ENCODE data around the gene NID2.

The NID2 gene

DNA sequence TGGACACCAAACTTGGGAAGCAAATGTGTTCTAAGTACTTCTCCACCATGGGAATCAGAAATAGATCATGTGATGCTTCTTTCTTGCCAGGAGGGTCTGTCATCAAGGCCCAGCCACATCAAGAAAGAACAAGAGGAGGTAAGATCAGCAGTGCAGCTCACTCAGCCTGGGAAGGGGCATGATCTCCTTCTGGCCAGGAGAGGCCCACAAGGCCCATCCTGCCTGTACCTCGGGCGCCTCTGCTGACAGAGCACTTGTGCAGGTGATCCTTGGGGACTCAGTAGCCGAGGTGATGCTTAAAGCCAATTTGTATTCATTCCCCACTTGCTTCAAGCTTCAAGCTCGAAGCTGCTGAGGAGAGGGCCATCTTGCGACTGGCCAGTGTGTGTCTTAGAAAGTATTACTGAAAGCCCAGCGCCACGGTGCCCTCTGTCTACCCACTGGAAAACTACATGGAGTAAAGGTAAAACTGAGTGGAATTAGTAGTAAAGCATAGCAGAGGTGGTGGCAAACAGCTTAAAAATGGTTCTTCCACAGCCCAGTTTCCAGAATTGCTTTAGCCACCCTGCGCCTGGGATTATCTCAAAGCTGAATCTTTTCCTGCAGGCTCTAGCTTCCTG lies 53.3 kb downstream of the NID2 start:
- no peak for TF ChIP-seq SUZ12 (IDR thresholded peaks at IDR 0.05; ENCODE audit: extremely low read depth, insufficient read depth, insufficient read length)
- TF ChIP-seq YY1 (IDR thresholded peaks at IDR 0.05; ENCODE audit: insufficient read depth, insufficient read length), result no peak
- no peak for TF ChIP-seq ZNF274 (IDR thresholded peaks at IDR 0.05; ENCODE audit: low read depth, low read length)
- no peak overlapping the region for H3K9ac ChIP-seq (ENCODE audit: insufficient read length, low read depth)
- peaks cover 7% of the 10 kb centered on the region for H3K4me1 ChIP-seq (ENCODE audit: insufficient read depth, insufficient read length)
- H3K36me3 ChIP-seq (ENCODE audit: insufficient read depth, insufficient read length, low read length), result peaks cover 19% of the 10 kb centered on the region
- DNase-seq (ENCODE audit: low read depth, low spot score), result no peak
- H3K9me3 ChIP-seq (ENCODE audit: insufficient read depth, low read length), result no peaks in the 10 kb centered on the region
- H3K27me3 ChIP-seq (ENCODE audit: insufficient read depth, insufficient read length), result no peaks in the 10 kb centered on the region
- H3K4me3 ChIP-seq (ENCODE audit: insufficient read length, low read depth), result no peak overlapping the region

DNA sequence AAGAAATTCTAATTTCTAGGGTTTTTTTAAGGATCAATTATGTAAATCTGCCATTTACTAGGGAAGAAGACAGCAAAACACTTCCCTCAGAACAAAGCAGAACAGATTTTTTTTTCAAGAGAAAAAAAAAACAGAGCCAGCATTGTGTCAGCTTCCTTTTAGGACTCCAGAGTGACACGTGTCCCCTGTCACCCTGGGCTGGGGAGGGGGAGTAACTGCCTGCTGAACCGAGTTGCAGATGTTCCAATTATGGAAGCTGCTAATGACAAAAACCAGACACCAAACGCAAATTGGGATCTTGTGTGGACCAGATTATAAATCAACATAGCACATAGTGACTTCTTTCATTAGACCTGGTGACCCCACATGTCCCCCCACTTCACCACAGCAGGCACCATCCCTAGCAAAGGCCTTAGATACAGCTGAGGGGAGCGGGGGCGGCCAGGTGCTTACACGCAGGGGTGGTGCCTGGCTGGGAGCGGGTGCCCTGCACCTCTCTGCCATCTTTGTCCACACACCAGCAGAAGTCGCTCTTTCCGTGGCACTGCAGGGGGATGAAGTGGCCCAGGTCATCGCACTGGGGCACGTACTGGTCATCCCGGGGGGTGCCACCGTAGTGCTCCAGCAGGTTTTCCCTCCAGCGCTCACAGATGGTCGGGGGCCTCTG lies 54.1 kb downstream of the NID2 start:
- Histone ChIP-seq H3K27me3 (ENCODE audit: insufficient read depth, insufficient read length) (no peaks in the 10 kb centered on the region), H3K36me3 (ENCODE audit: insufficient read depth, insufficient read length, low read length) (peaks cover 25% of the 10 kb centered on the region), H3K9me3 (ENCODE audit: insufficient read depth, low read length) (no peaks in the 10 kb centered on the region), H3K9ac (ENCODE audit: insufficient read length, low read depth) (no peak overlapping the region), H3K4me3 (ENCODE audit: insufficient read length, low read depth) (no peak overlapping the region), H3K4me1 (ENCODE audit: insufficient read depth, insufficient read length) (peaks cover 7% of the 10 kb centered on the region)
- TF ChIP-seq ZNF274 (IDR thresholded peaks at IDR 0.05; ENCODE audit: low read depth, low read length), result no peak
- no peak for TF ChIP-seq SUZ12 (IDR thresholded peaks at IDR 0.05; ENCODE audit: extremely low read depth, insufficient read depth, insufficient read length)
- no peak for TF ChIP-seq YY1 (IDR thresholded peaks at IDR 0.05; ENCODE audit: insufficient read depth, insufficient read length)
- DNase-seq (ENCODE audit: low read depth, low spot score), result no peak

DNA sequence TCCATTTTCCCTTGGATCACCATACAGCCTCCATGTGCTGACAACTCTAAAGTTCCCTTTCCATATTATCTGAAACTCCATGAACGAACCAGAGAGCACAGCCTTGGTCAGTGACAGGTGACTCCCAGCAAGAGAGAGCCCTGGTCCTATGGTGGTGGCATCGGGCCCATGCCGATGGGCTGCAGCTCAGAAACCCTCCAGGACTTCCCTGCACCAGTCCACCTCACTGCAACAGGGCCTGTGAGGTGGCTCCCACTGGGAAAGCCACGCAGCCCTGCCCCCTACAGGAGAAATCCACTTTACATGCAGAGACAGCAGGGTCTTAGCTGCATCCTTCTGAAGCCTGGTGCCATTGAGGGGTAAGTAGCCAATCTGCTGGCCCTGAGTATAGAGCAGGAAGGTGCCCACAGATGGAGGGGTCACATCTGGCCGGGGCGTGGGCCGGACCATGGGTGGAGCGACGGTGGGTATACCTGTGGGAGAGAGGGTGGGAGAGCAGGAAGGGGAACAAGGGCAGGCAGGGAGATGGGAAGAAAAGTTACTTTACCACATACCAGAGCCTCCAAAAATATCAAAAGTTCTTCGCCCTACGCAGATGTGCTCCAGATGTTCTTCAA lies 54.8 kb downstream of the NID2 start:
- no peak for DNase-seq (ENCODE audit: low read depth, low spot score)
- H3K4me3 ChIP-seq (ENCODE audit: insufficient read length, low read depth), result no peak overlapping the region
- H3K36me3 ChIP-seq (ENCODE audit: insufficient read depth, insufficient read length, low read length), result peaks cover 31% of the 10 kb centered on the region

DNA sequence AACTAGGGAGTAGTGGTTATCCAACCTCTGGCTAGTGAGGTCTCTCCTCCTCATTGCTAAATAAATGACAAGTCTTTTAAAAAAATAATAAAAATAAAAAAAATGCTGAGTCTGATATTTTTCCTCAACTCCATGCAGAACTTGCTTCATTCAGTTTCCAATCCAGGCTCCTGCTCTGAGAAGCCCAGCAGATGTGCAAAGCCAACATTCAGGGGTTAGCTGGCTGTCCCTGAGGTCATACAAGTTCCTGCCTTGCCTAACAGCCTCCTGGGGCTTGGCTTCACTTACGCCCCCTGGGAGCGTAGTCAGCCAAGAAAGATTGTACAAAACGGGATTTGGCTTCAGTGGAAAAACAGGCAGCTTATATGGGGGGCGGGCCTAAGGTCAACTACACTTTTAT lies 56.2 kb downstream of the NID2 start:
- Histone ChIP-seq H3K4me1 (ENCODE audit: insufficient read depth, insufficient read length) (peaks cover 7% of the 10 kb centered on the region), H3K27me3 (ENCODE audit: insufficient read depth, insufficient read length) (no peaks in the 10 kb centered on the region), H3K9me3 (ENCODE audit: insufficient read depth, low read length) (no peaks in the 10 kb centered on the region), H3K4me3 (ENCODE audit: insufficient read length, low read depth) (no peak overlapping the region), H3K36me3 (ENCODE audit: insufficient read depth, insufficient read length, low read length) (peaks cover 46% of the 10 kb centered on the region), H3K9ac (ENCODE audit: insufficient read length, low read depth) (no peak overlapping the region)
- DNase-seq (ENCODE audit: low read depth, low spot score), result no peak
- no peak for TF ChIP-seq ZNF274 (IDR thresholded peaks at IDR 0.05; ENCODE audit: low read depth, low read length)
- TF ChIP-seq SUZ12 (IDR thresholded peaks at IDR 0.05; ENCODE audit: extremely low read depth, insufficient read depth, insufficient read length), result no peak
- no peak for TF ChIP-seq YY1 (IDR thresholded peaks at IDR 0.05; ENCODE audit: insufficient read depth, insufficient read length)

More for the DNA sequence above, 54.8 kb downstream of the NID2 start:
- no peaks in the 10 kb centered on the region for H3K9me3 ChIP-seq (ENCODE audit: insufficient read depth, low read length)
- H3K9ac ChIP-seq (ENCODE audit: insufficient read length, low read depth), result no peak overlapping the region
- H3K4me1 ChIP-seq (ENCODE audit: insufficient read depth, insufficient read length), result peaks cover 7% of the 10 kb centered on the region
- TF ChIP-seq ZNF274 (IDR thresholded peaks at IDR 0.05; ENCODE audit: low read depth, low read length) (no peak), YY1 (IDR thresholded peaks at IDR 0.05; ENCODE audit: insufficient read depth, insufficient read length) (no peak), SUZ12 (IDR thresholded peaks at IDR 0.05; ENCODE audit: extremely low read depth, insufficient read depth, insufficient read length) (no peak)
- H3K27me3 ChIP-seq (ENCODE audit: insufficient read depth, insufficient read length), result no peaks in the 10 kb centered on the region

DNA sequence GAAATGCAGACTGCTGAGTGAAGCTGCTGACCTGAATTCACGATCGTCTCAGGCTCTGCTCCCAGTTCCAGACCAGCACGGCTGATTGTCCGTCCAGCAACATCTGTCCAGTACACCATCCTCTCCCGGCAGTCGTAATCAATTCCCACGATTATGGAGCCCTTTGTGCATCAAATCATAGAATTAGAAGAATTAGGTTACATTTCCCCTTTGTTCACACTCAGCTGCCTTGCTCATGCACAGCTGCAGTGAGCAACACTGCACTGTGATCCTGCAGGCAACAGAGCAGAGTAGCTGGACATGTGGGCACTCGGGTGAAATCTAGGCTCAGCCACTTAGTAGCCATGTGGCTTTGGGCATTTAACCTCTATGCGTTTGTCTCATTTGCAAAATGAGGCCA lies 57.3 kb downstream of the NID2 start:
- no peak overlapping the region for H3K9ac ChIP-seq (ENCODE audit: insufficient read length, low read depth)
- H3K4me1 ChIP-seq (ENCODE audit: insufficient read depth, insufficient read length), result peaks cover 5% of the 10 kb centered on the region
- H3K36me3 ChIP-seq (ENCODE audit: insufficient read depth, insufficient read length, low read length), result peaks cover 53% of the 10 kb centered on the region
- TF ChIP-seq ZNF274 (IDR thresholded peaks at IDR 0.05; ENCODE audit: low read depth, low read length) (no peak), SUZ12 (IDR thresholded peaks at IDR 0.05; ENCODE audit: extremely low read depth, insufficient read depth, insufficient read length) (no peak), YY1 (IDR thresholded peaks at IDR 0.05; ENCODE audit: insufficient read depth, insufficient read length) (no peak)
- no peak for DNase-seq (ENCODE audit: low read depth, low spot score)
- no peaks in the 10 kb centered on the region for H3K9me3 ChIP-seq (ENCODE audit: insufficient read depth, low read length)
- H3K4me3 ChIP-seq (ENCODE audit: insufficient read length, low read depth), result no peak overlapping the region
- no peaks in the 10 kb centered on the region for H3K27me3 ChIP-seq (ENCODE audit: insufficient read depth, insufficient read length)

DNA sequence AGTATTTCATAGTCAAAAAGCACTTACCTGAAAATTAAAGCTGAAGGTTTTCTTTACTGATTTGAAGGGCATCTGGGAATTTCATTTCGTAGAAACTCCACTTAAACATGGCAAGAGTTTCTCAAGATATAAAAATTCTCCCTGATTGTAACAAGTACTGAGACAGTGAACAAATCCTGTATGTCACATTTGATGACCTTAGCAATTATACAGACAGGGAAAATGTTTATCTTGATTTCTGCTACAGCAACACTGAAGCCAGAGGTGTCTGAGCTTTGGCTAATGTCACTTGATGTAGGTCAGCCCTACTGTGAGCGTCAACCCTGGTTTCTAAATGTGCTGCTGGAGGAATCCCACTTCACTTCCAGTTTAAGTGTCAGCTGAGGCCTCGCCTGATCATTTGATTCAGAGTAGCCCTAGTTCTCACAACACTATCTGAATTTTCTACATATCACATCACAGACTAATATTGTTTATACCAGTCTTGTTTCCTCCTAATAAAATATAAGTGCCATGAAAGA lies 58.6 kb downstream of the NID2 start:
- Histone ChIP-seq H3K9me3 (ENCODE audit: insufficient read depth, low read length) (no peaks in the 10 kb centered on the region), H3K36me3 (ENCODE audit: insufficient read depth, insufficient read length, low read length) (peaks cover 65% of the 10 kb centered on the region), H3K9ac (ENCODE audit: insufficient read length, low read depth) (no peak overlapping the region), H3K27me3 (ENCODE audit: insufficient read depth, insufficient read length) (no peaks in the 10 kb centered on the region), H3K4me1 (ENCODE audit: insufficient read depth, insufficient read length) (peaks cover 5% of the 10 kb centered on the region), H3K4me3 (ENCODE audit: insufficient read length, low read depth) (no peak overlapping the region)
- DNase-seq (ENCODE audit: low read depth, low spot score), result no peak
- no peak for TF ChIP-seq YY1 (IDR thresholded peaks at IDR 0.05; ENCODE audit: insufficient read depth, insufficient read length)

DNA sequence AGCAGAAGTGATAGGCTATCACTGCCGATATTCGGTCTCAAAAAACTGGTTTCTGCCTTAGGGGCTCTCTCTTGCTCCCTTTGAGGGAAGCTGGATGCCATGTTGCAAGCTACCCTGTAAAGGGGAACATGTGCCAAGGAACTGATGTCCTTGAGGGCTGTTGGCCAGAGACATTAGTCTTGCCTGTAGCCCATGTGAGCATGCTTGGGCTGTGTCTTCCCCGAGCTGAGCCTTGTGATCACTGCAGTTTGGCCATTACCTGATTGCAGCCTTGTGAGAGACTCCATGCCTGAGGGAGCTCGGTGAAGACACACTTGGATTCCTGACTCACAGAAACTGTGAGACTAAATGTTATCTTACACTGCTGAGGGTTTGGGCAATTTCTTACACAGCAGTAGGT lies 60.7 kb downstream of the NID2 start:
- no peaks in the 10 kb centered on the region for H3K4me1 ChIP-seq (ENCODE audit: insufficient read depth, insufficient read length)
- H3K4me3 ChIP-seq (ENCODE audit: insufficient read length, low read depth), result no peak overlapping the region
- no peak for DNase-seq (ENCODE audit: low read depth, low spot score)
- H3K36me3 ChIP-seq (ENCODE audit: insufficient read depth, insufficient read length, low read length), result peaks cover 85% of the 10 kb centered on the region
- no peaks in the 10 kb centered on the region for H3K27me3 ChIP-seq (ENCODE audit: insufficient read depth, insufficient read length)
- TF ChIP-seq YY1 (IDR thresholded peaks at IDR 0.05; ENCODE audit: insufficient read depth, insufficient read length) (no peak), SUZ12 (IDR thresholded peaks at IDR 0.05; ENCODE audit: extremely low read depth, insufficient read depth, insufficient read length) (no peak), ZNF274 (IDR thresholded peaks at IDR 0.05; ENCODE audit: low read depth, low read length) (no peak)
- no peaks in the 10 kb centered on the region for H3K9me3 ChIP-seq (ENCODE audit: insufficient read depth, low read length)
- no peak overlapping the region for H3K9ac ChIP-seq (ENCODE audit: insufficient read length, low read depth)
